ENCODE results near the gene AKT1. TPM values are rescaled to one million over a fixed set of nuclear protein-coding genes. Genes with fewer than 3 reads are reported as not detected.

AKT1 gene
- total and polyA plus RNA-seq, 12 donors, result 95.7 to 152 (median 137) TPM

GRCh38 chr14:104801520-104802393 is 6.2 kb upstream of the AKT1 start:
- no peak for ATAC-seq

GRCh38 chr14:104800771-104801519 is 5.4 kb upstream of the AKT1 start, which contains the start of gene ZBTB42:
ZBTB42 (plus strand) TSS chr14:104801101; CDS start chr14:104801198, 97 bp downstream.
- H3K36me3 ChIP-seq, result no peaks in the 10 kb centered on the region
- DNase-seq, result peak in 1 of 2 donors; percentile 54
- TF ChIP-seq CTCF (IDR thresholded peaks at IDR 0.05), result no peak
- H3K27me3 ChIP-seq, result no peaks in the 10 kb centered on the region
- H3K9me3 ChIP-seq, result no peaks in the 10 kb centered on the region
- H3K4me1 ChIP-seq, result peaks cover 16 to 76% (median 58%) of the 10 kb centered on the region in 9 donors
- intact Hi-C loops (cut with DNase I), result no loop called here
- peak in 5 of 8 donors; percentile 0 to 23 (median 4) for ATAC-seq
- H3K27ac ChIP-seq, result peak within 1 kb of the TSS; percentile 84 to 99 (median 96)
- 1 to 2% methylated on average over 85 to 105 of the region's 105 CpGs for WGBS, 2 donors
- H3K4me3 ChIP-seq, result peak within 1 kb of the TSS; percentile 58 to 99 (median 78)

More at GRCh38 chr14:104801520-104802393, 6.2 kb upstream of the AKT1 start:
- no peak for DNase-seq
- intact Hi-C loops (cut with DNase I), result no loop called here
- H3K27ac ChIP-seq, result peak overlapping the region in 8 of 10 donors; percentile 69 to 99 (median 90)
- H3K4me3 ChIP-seq, result peak overlapping the region; percentile 58 to 99 (median 78)
- peaks cover 14 to 70% (median 51%) of the 10 kb centered on the region in 9 donors for H3K4me1 ChIP-seq
- 78 to 81% methylated on average over 43 to 45 of the region's 45 CpGs for WGBS, 2 donors
- H3K9me3 ChIP-seq, result no peaks in the 10 kb centered on the region
- no peaks in the 10 kb centered on the region for H3K27me3 ChIP-seq
- H3K36me3 ChIP-seq, result no peaks in the 10 kb centered on the region
- no peak for TF ChIP-seq CTCF (IDR thresholded peaks at IDR 0.05)

- intact Hi-C loops (cut with DNase I), result no loop called here
- peak; percentile 72 to 91 (median 84) for ATAC-seq
- H3K9me3 ChIP-seq, result no peaks in the 10 kb centered on the region
- no peaks in the 10 kb centered on the region for H3K27me3 ChIP-seq
- H3K27ac ChIP-seq, result peak overlapping the region; percentile 84 to 99 (median 96)
- H3K4me1 ChIP-seq, result peaks cover 17 to 71% (median 52%) of the 10 kb centered on the region in 9 donors
- WGBS, 2 donors, result 3 to 5% methylated on average over 34 to 83 of the region's 83 CpGs
- DNase-seq, result peak; percentile 90
- peak; percentile 12 to 72 (median 54) for TF ChIP-seq CTCF (IDR thresholded peaks at IDR 0.05)
- no peaks in the 10 kb centered on the region for H3K36me3 ChIP-seq
- H3K4me3 ChIP-seq, result peak overlapping the region in 9 of 10 donors; percentile 61 to 99 (median 76)
Observed at GRCh38 chr14:104800015-104800770, 4.6 kb upstream of the AKT1 start.

Data from heart right ventricle (tissue), 16 donors.